Fibroblast of villous mesenchyme (primary cell): ENCODE measurements around the gene EVL. TPM values are rescaled to one million over a fixed set of nuclear protein-coding genes. Genes with fewer than 3 reads are reported as not detected.

Experiments
- DNase-seq: peaks from one replicate; pipeline ENCODE4 v3.0.0-alpha.2; 2010; ENCODE audit warnings: low read depth
- H3K4me3 ChIP-seq: 2 replicates; pipeline ENCODE4 v1.5.1; 2011; ENCODE audit warnings: low read depth, mild to moderate bottlenecking, low read length
- total RNA-seq: library from RNA; depleted of rRNA; stranded (reverse); fragments of >200 nt; gene quantifications from 2 replicates; pipeline ENCODE4 v1.2.3, GENCODE V29; 2012
- TF ChIP-seq, protein P1 (sequence below): IDR thresholded peaks from 2 replicates; pipeline ENCODE4 v1.5.1; 2012; ENCODE audit warnings: low read depth, mild to moderate bottlenecking, low read length; ENCODE audit not compliant: insufficient read depth

The EVL gene
- total RNA-seq, 1 donor, result 5.2 TPM

DNA sequence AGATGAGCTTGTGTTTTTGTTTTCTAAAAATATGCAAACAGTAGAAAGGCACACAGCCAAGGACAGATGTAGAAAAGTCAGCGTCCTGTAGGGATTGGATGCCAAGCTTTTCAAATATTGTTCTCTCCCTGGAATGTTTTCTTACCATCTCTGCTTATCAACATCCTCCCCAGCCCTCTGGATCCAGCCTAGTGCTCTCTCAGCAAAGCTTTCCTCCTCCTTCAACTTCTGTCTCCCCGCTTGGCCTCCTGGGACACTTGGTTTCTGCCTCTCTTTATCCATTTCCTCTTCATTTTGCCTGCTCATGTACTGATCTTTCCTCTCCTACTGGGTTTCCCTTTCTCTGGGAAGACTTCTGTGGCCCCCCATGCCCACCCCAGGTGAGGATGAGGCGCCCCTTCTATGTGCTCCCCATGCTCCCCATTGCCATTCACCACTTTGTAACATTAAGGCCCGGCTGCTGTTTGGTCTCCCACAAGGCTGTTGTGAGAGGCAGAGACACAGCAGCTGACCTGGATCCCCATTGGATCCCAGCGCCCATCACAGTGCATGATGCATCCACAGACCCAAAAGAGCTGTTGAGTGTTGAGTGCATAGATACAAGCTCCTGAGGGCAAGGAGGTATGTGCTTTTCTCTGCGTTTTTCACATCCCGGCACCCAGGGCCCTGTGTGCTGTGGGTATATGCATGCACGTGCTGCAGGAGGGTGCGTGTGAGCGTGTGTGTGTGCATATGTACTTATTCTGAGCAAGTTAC is 38.2 kb downstream of the EVL start:
- H3K4me3 ChIP-seq, result no peak overlapping the region
- peak; percentile 69 for DNase-seq
- TF ChIP-seq, protein P1, sequence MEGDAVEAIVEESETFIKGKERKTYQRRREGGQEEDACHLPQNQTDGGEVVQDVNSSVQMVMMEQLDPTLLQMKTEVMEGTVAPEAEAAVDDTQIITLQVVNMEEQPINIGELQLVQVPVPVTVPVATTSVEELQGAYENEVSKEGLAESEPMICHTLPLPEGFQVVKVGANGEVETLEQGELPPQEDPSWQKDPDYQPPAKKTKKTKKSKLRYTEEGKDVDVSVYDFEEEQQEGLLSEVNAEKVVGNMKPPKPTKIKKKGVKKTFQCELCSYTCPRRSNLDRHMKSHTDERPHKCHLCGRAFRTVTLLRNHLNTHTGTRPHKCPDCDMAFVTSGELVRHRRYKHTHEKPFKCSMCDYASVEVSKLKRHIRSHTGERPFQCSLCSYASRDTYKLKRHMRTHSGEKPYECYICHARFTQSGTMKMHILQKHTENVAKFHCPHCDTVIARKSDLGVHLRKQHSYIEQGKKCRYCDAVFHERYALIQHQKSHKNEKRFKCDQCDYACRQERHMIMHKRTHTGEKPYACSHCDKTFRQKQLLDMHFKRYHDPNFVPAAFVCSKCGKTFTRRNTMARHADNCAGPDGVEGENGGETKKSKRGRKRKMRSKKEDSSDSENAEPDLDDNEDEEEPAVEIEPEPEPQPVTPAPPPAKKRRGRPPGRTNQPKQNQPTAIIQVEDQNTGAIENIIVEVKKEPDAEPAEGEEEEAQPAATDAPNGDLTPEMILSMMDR, result no peak

- TF ChIP-seq, protein P1, result no peak
- H3K4me3 ChIP-seq, result no peak overlapping the region
- DNase-seq, result no peak
Measured at GRCh38 chr14:100104006-100104352, 38.8 kb downstream of the EVL start.

GRCh38 chr14:100104523-100105300 is 39.5 kb downstream of the EVL start:
- DNase-seq, result peak; percentile 80
- H3K4me3 ChIP-seq, result no peak overlapping the region
- TF ChIP-seq, protein P1, result no peak

DNA sequence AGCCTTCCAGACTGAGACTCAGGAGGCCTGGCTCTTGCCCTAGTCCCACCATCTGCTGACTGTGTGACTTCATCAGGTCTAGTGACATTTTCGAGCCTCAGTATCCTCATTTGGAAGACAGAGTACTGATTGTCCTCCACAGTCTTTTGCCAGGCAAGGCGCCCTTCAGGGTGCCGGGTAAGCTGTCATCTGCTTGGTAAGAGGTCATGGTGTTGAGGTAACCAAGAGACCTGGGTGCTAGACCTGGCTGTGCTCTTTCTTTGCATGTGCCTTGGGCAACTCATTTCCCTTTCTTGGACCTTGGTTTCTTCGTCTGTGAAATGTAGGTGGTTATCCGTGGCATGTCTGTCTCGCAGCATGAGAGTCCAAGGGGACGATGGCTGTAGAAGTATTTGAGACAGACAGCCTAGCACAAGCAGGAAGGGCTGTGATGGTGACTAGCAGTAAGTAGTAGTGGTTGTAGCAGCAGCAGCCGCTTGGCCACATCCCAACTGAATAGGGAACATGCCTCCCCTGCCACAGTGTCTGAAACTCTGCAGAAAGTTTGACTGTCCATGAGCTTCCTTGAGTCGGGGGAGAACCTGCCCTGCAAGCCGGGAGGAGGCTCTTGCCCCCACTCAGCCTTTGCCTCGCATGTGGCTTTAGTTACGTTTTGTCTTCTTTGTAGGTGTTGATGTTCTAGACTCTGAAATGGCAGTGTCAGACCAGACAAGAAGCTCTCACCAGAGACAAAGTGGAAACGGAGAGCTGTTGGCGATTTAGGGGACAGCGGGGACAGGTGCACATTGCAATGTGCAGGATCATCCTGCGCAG is 40.3 kb downstream of the EVL start:
- DNase-seq, result no peak
- TF ChIP-seq, protein P1, result no peak
- no peak overlapping the region for H3K4me3 ChIP-seq

DNA sequence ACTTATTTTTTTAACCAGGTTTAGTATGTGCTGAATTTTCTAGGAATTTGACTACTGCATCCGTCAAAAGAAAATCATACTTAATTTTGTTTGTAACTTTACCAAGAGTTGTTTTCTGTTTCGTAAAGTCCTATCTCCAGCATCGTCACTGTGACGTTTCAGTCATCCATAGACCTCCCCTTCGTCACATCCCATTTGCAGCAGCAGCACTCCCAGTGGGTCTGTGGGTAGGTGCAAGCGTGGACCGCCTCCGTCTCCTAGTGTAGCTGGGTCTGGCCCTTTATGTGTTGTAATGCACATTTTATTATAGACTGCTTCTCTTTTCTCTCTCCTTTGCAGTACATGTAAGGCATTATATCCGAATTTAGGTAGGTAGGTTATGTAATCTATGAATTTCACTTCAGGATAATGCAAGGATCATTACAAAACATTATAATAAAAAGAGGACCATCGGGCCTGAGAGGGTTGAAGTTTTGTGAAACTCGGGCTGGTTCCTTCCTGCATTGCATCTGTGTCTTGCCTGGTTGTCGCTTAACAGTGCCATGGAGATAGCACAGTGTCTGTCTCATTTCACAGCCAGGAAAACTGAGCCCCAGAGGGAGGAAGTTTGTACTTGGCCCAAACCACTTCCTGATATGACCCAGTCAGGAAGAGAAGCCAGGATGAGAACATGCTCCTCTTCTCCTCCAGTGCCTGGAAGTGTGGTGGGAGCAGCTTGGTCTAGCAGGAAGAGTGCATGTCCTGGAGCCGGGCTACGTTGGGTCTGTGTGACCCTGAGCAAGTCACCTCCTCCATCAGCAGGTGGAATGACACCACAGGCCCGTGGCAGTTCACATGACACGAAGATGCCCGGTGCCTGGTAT is 41.3 kb downstream of the EVL start:
- TF ChIP-seq, protein P1, result no peak
- no peak overlapping the region for H3K4me3 ChIP-seq
- DNase-seq, result no peak

DNA sequence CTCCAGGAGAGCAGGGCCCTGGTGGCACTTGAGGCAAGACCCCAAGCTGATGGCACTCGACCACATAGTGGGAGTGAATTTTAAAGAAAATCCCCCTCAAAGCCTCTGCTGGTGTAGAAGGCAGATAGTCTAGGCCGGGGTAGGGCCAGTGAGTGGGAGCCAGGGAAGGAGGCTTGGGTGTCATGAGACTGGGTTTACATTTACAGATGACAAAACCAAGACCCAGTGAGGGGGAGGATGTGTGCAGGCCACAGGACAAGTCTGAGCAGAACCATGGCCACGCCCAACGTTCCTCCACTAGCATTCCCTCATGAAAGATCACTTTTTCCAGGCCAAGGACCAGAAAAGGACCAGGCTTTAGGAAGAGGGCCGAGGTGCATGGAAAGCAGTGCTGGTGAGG is 42.0 kb downstream of the EVL start:
- H3K4me3 ChIP-seq, result no peak overlapping the region
- TF ChIP-seq, protein P1, result no peak
- peak; percentile 32 for DNase-seq
